A549 treated with CORT108297 at 1 μM for 4 hours (cell line): ENCODE data around the gene ENKUR. TPM values are rescaled to one million over a fixed set of nuclear protein-coding genes. Genes with fewer than 3 reads are reported as not detected.

Experiments
- total RNA-seq: library from RNA; stranded (reverse); fragments of 200-300 nt; extraction: Qiagen RNA extraction; gene quantifications from 5 replicates; pipeline ENCODE4 v1.2.3, GENCODE V29; 2022

ENKUR gene
- 0.25 to 0.61 TPM (median 0.31 TPM) in 5 replicates for total RNA-seq

GRCh38 chr10:25015828-25016375 lies at the start of gene ENKUR:
Gene ENKUR (minus strand): TSS chr10:25016158. CDS start chr10:25015936, 222 bp downstream.

GRCh38 chr10:25016376-25017153 lies 607 bp upstream of the ENKUR start, which contains the start of gene THNSL1:
Gene THNSL1 (plus strand): TSS chr10:25016612. CDS start chr10:25023224, 6,612 bp downstream.

GRCh38 chr10:24952143-24952706 lies 63.7 kb downstream of the ENKUR start, which contains the start of gene PRTFDC1:
Gene PRTFDC1 (minus strand): TSS chr10:24952606. CDS start chr10:24952575, 31 bp downstream.

Other genes starting within 250 kb of the ENKUR start
- gene PRTFDC1, start 63.6 kb downstream of the ENKUR start, total RNA-seq, result 14.7 to 20.6 TPM (median 17.8 TPM) in 5 replicates
- 3.5 to 4.0 TPM (median 3.7 TPM) in 5 replicates for gene THNSL1, start 454 bp upstream of the ENKUR start, total RNA-seq
- 0.03 to 0.05 TPM (median 0.04 TPM) in 4 of 5 replicates, not detected in the other for gene GPR158, start 158.8 kb upstream of the ENKUR start, total RNA-seq